Pancreas (tissue), 10 donors: ENCODE measurements around the gene ZNG1F. TPM values are rescaled to one million over a fixed set of nuclear protein-coding genes. Genes with fewer than 3 reads are reported as not detected.
A peak's percentile ranks its signal among the peaks of the same experiment; 100 is the strongest.
"Not testable (repeated sequence)": the region's sequence is repeated elsewhere in the genome, so short reads cannot be mapped to it uniquely, and the experiment has no call there.

Experiments
- ATAC-seq, 4 donors: fragments of 200-7000 bp; cut with Tn5 transposase; one replicate each; pipeline versions ENCODE4 v1.8.0 to v1.9.1; 2020; ENCODE audit warnings: mild to moderate bottlenecking in 4 of 4, moderate library complexity in 4 of 4
- DNase-seq, 6 donors: peaks; one replicate each; pipeline ENCODE4 v3.0.0-alpha.2; 2020
- FAIRE-seq: peaks from 2 replicates; lab custom pipeline; 2012; peaks lifted over from hg19 to GRCh38; lab: Jason Lieb, UNC
- H3K27ac ChIP-seq, 4 donors: fragments of 200-600 bp; sonication (generic); 1 replicate in 3 of 4; 2 replicates in 1 of 4; pipeline versions ENCODE4 v1.5.0 to v1.8.0; 2020
- H3K27me3 ChIP-seq, 4 donors: fragments of 200-600 bp; one replicate each; pipeline ENCODE4 v1.8.0; 2021
- H3K36me3 ChIP-seq, 3 donors: fragments of 200-600 bp; sonication (generic) in 1 of 3; one replicate each; pipeline versions ENCODE4 v1.5.0 to v1.8.0; 2020 to 2021
- H3K4me1 ChIP-seq, 3 donors: fragments of 200-600 bp; one replicate each; pipeline ENCODE4 v1.8.0; 2021
- H3K4me3 ChIP-seq, 4 donors: fragments of 200-600 bp; sonication (generic) in 2 of 4; one replicate each; pipeline versions ENCODE4 v1.5.0 to v1.8.0; 2020 to 2021
- H3K9me3 ChIP-seq, 4 donors: fragments of 200-600 bp; one replicate each; pipeline ENCODE4 v1.8.0; 2021
- WGBS, 2 donors: extraction: QIAGEN DNeasy Blood & Tissue Kit; methylation state at CpG; one replicate each; pipeline ENCODE4 v1.1.7; 2013; 5-methylcytosine and 5-hydroxymethylcytosine counted together
- intact Hi-C, 3 donors: fragments of 100-400 bp; cut with DNase I; formaldehyde crosslinking; loops; one replicate each; pipeline versions ENCODE4 v1.11.1 to v1.14.2; 2022
- polyA plus RNA-seq, 2 donors: library from polyadenylated mRNA; stranded (reverse); fragments of 200-250 nt; gene quantifications; one replicate each; pipeline ENCODE4 v1.2.3, GENCODE V29; 2013
- total RNA-seq, 6 donors: library from RNA; stranded (reverse); fragmentation: NEBNext Ultra II Directional in 4 of 6; extraction: Animal tissue kit (Norgen Biotek cat#: 25700) in 4 of 6; gene quantifications; one replicate each; pipeline versions ENCODE4 v1.2.1 to v1.2.4, GENCODE V29; 2021 to 2023
- TF ChIP-seq, protein P1 (sequence below), 4 donors: fragments of 200-600 bp; sonication (generic) in 3 of 4; IDR thresholded peaks; one replicate each; pipeline versions ENCODE4 v1.5.0 to v1.8.0; 2021; ENCODE audit warnings: antibody characterized with exemption in 4 of 4
- donor health status: healthy with polysubstance abuse.
- donor health status: DM: no; HTN: no; CAD: no; lungs with moderate emphysema.
- donor health status: DM: no; HTN: no; CAD: no.
- donor health status: control.
- donor health status: control.
- donor health status: Bipolar disorder and iron deficiency.
- donor health status: DM: yes; HTN: yes; CAD: no.
- donor health status: DM: no; HTN: no; CAD: no.
- donor health status: DM: no; HTN: no; CAD: no.
- donor health status: DM: yes; HTN: yes; CAD: no.

Gene ZNG1F
- total and polyA plus RNA-seq, 8 donors = 2.6 to 35.5 (median 6.4) TPM

GRCh38 chr9:41229408-41230401 lies 40.6 kb upstream of the ZNG1F start:
- Histone ChIP-seq H3K27me3 (peaks cover 0 to 4% (median 0%) of the 10 kb centered on the region in 4 donors), H3K9me3 (no peaks in the 10 kb centered on the region), H3K36me3 (no peaks in the 10 kb centered on the region), H3K4me1 (no peaks in the 10 kb centered on the region), H3K4me3 (no peak overlapping the region), H3K27ac (no peak overlapping the region)
- intact Hi-C loops = no loop called here
- ATAC-seq = peak; percentile 31 to 74 (median 68)
- WGBS, 2 donors = 45 to 53% methylated on average over 7 of the region's 7 CpGs
- peak in 4 of 6 donors; percentile 12 to 63 (median 40) for DNase-seq
- FAIRE-seq = no peak
- TF ChIP-seq, protein P1, sequence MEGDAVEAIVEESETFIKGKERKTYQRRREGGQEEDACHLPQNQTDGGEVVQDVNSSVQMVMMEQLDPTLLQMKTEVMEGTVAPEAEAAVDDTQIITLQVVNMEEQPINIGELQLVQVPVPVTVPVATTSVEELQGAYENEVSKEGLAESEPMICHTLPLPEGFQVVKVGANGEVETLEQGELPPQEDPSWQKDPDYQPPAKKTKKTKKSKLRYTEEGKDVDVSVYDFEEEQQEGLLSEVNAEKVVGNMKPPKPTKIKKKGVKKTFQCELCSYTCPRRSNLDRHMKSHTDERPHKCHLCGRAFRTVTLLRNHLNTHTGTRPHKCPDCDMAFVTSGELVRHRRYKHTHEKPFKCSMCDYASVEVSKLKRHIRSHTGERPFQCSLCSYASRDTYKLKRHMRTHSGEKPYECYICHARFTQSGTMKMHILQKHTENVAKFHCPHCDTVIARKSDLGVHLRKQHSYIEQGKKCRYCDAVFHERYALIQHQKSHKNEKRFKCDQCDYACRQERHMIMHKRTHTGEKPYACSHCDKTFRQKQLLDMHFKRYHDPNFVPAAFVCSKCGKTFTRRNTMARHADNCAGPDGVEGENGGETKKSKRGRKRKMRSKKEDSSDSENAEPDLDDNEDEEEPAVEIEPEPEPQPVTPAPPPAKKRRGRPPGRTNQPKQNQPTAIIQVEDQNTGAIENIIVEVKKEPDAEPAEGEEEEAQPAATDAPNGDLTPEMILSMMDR (IDR thresholded peaks at IDR 0.05) = no peak

- H3K27me3 ChIP-seq, intact Hi-C loops, FAIRE-seq, H3K36me3 ChIP-seq, H3K4me3 ChIP-seq, DNase-seq, H3K27ac ChIP-seq, H3K4me1 ChIP-seq, H3K9me3 ChIP-seq: not testable (repeated sequence)
- ATAC-seq = peak in 2 of 4 donors; percentile 21 to 70
- 50% methylated on average over 2 of the region's 4 CpGs; no CpG with 5 or more reads in 1 of the 2 donors for WGBS, 2 donors
Observed at GRCh38 chr9:41219831-41220230, 30.7 kb upstream of the ZNG1F start.

DNA sequence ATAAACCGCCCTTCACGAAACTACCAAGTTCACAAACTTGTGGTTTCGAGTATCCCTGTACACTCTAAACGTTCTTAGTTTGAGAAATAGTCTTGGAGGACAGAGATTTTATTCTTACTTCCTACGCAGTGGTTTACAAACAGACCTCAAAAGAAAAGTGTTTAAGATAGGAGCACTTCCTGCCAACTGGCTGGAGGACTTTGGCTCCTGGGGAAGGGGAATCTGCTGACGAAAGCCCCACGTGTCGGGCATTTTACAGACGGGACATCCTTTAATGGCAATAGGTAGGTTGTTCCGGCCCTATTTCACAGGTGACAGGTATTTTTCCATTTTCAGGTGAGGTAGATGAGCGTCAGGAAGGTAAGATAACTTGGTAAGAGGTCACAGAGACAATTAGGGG lies 678 bp downstream of the ZNG1F start:
- H3K4me3 ChIP-seq, H3K9me3 ChIP-seq, DNase-seq, H3K27ac ChIP-seq, H3K27me3 ChIP-seq, H3K36me3 ChIP-seq, H3K4me1 ChIP-seq, FAIRE-seq, intact Hi-C loops: not testable (repeated sequence)
- no CpG with 5 or more reads among the region's 11 CpGs for WGBS, 2 donors
- peak in 1 of 4 donors; percentile 50 for ATAC-seq

DNA sequence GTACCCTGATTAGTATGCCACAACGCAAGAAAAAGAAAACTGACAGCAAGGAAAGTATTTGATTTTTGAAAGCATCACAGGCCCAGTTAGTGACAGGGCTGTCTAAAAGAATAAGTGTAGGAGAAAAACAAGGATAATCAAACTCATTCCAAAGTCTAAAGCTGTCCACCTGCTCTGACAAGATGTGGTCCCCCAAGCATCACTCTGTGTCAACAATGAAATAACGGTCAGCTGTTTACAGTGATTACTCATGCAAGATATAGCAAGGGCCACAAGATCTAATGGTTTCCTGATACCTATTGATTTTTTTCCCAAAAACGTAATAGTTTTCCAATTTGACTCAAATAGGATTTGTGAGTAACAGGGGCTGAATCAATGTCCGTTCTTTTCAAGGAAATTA lies 14.1 kb downstream of the ZNG1F start:
- ATAC-seq, DNase-seq, intact Hi-C loops, H3K36me3 ChIP-seq, H3K4me1 ChIP-seq, FAIRE-seq, H3K4me3 ChIP-seq, H3K27ac ChIP-seq, H3K9me3 ChIP-seq, H3K27me3 ChIP-seq: not testable (repeated sequence)
- WGBS, 2 donors = 7 to 13% methylated on average over 1 of the region's 4 CpGs

- H3K9me3 ChIP-seq, H3K27ac ChIP-seq, H3K4me3 ChIP-seq, ATAC-seq, intact Hi-C loops, H3K27me3 ChIP-seq, H3K36me3 ChIP-seq, FAIRE-seq, H3K4me1 ChIP-seq: not testable (repeated sequence)
- DNase-seq = peak in 1 of 6 donors; percentile 21
- 93 to 94% methylated on average over 6 to 13 of the region's 18 CpGs for WGBS, 2 donors
Observed at GRCh38 chr9:41150116-41150515, 39.0 kb downstream of the ZNG1F start.

DNA sequence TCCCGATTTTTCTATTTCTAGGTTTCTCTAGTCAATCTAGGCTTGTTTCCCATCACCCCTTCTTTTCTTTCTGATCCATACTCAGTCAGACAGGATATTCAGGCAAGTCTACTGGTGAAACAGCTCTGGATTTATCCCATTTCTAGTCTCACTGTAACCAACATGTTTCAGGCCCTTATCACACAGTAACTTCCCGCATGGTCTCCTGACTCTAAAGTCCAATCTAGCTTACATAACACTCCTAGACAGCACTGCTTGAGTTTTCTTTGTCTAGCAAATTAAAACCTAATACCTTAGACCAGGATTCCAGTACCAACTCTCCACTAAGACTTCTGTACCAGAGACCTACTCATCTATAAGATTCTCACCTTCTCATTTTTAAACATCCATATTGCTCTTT lies 47.2 kb downstream of the ZNG1F start:
- DNase-seq, H3K4me3 ChIP-seq, intact Hi-C loops, H3K27me3 ChIP-seq, H3K36me3 ChIP-seq, ATAC-seq, FAIRE-seq, H3K9me3 ChIP-seq, H3K27ac ChIP-seq, H3K4me1 ChIP-seq: not testable (repeated sequence)
- WGBS, 2 donors = 56 to 74% methylated on average over 2 of the region's 2 CpGs

DNA sequence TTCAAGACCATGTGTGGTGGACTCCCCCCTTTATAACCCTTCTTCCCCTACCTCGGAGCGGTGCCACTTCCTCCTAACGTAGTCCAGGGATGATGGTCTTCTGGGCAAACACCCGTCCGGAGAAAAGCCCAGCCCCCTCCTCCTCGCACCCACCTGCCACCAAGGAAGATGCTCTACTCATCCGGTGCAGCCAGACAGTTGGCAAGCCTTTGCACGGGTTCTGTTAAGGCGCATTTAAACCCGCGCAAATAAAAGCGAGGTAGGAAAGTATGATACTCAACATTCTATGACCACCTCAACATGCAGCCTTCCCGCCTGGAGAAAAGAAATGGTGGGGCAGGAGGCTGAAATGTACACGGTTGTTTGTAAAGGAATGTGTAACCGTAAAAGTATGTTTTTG lies 60.5 kb downstream of the ZNG1F start, which contains the start of gene FOXD4L6:
FOXD4L6 (minus strand) TSS at position 101 of the 400 bp plus-strand sequence. CDS start 298 bp downstream, outside the sequence.
- H3K27me3 ChIP-seq, H3K4me1 ChIP-seq, H3K4me3 ChIP-seq, FAIRE-seq, intact Hi-C loops, ATAC-seq, H3K9me3 ChIP-seq, H3K27ac ChIP-seq, DNase-seq, H3K36me3 ChIP-seq: not testable (repeated sequence)
- 60 to 83% methylated on average over 1 of the region's 15 CpGs for WGBS, 2 donors

DNA sequence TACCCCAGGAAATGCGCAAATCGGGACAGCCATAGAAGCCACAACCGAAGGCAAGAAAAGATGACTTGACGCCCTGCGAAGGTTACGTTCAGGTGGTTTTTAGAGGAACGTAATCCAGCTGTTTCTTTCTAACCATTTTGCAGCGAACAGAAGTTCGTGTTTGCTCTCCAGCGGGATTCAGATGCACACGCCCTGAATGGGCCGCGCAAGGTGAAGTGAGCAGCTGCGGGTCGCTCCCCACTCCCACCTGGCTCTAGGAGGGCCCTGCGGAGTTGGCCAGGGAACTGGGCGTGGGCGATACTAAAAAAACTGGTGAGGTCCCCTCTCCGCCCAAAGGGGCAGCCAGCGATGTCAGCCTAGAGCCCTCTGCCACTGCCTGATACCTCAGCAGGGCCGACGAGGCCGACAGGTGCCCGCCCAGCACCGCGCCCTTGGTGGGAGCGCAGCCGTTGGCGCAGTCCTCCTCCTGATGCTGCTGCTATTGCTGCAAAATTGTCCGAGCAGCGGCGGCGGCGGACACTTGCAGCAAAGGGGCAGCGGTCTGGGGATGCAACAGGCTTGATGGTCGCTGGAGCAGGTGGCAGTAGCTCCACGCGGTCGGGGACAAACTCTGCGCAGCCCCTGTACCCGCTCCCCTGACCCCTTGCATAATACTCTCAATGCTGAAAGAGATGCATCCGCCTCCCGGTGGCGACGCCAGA lies 62.2 kb downstream of the ZNG1F start:
- H3K27me3 ChIP-seq, intact Hi-C loops, H3K9me3 ChIP-seq, H3K36me3 ChIP-seq, H3K4me3 ChIP-seq, FAIRE-seq, H3K27ac ChIP-seq, ATAC-seq, H3K4me1 ChIP-seq: not testable (repeated sequence)
- DNase-seq = peak in 2 of 6 donors; percentile 22 to 32
- WGBS, 2 donors = 9 to 11% methylated on average over 9 of the region's 45 CpGs

DNA sequence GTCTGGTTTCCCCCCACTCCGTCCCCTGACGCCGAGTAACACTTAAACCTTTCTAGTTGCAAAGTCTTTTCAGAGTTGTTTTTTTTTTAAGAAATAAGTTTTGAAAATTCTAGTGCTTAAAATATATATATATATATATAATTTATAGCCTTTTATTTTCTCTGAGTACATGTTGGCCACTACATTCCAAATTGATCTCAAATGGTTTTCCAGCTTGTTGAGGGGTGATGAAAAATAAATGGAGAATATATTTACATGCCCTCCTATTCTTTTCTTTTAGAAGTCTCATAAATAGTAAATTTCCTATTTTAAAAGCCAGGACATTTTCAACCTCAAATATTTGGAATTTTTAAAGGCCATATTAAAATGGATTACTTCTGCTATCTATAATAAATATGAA lies 63.2 kb downstream of the ZNG1F start:
- intact Hi-C loops, DNase-seq, FAIRE-seq, H3K36me3 ChIP-seq, H3K4me1 ChIP-seq, H3K4me3 ChIP-seq, ATAC-seq, H3K27ac ChIP-seq, H3K27me3 ChIP-seq, H3K9me3 ChIP-seq: not testable (repeated sequence)
- 8 to 10% methylated on average over 2 of the region's 3 CpGs for WGBS, 2 donors

- ATAC-seq = peak in 3 of 4 donors; percentile 37 to 51 (median 44)
Observed at GRCh38 chr9:41125109-41125658, 63.9 kb downstream of the ZNG1F start.

More at GRCh38 chr9:41125109-41125658, 63.9 kb downstream of the ZNG1F start:
- intact Hi-C loops, H3K27ac ChIP-seq, H3K4me3 ChIP-seq, H3K4me1 ChIP-seq, FAIRE-seq, H3K9me3 ChIP-seq, H3K36me3 ChIP-seq, DNase-seq, H3K27me3 ChIP-seq: not testable (repeated sequence)
- no CpG with 5 or more reads among the region's 21 CpGs for WGBS, 2 donors
